Adrenal gland (tissue), 12 donors: ENCODE data around the gene PLCE1. TPM values are rescaled to one million over a fixed set of nuclear protein-coding genes. Genes with fewer than 3 reads are reported as not detected.

Source experiments
- DNase-seq, 7 donors: peaks; one replicate each; pipeline ENCODE4 v3.0.0-alpha.2; 2019 to 2020
- H3K27ac ChIP-seq, 5 donors: fragments of 200-600 bp; sonication (generic) in 4 of 5; 1 replicate in 3 of 5; 2 replicates in 2 of 5; pipeline versions ENCODE4 v1.5.1 to v1.8.0; 2016 to 2020; ENCODE audit warnings: mild to moderate bottlenecking in 1 of 5
- H3K27me3 ChIP-seq: fragments of 200-600 bp; 2 replicates; pipeline ENCODE4 v1.8.0; 2021
- H3K36me3 ChIP-seq, 2 donors: fragments of 200-600 bp; replicated peaks in 1 of 2; 1 replicate in 1 of 2; 2 replicates in 1 of 2; pipeline versions ENCODE4 v1.5.1 to v1.8.0; 2018 to 2022
- H3K4me1 ChIP-seq, 2 donors: fragments of 200-600 bp; replicated peaks in 1 of 2; 1 replicate in 1 of 2; 2 replicates in 1 of 2; pipeline versions ENCODE4 v1.5.1 to v1.8.0; 2018 to 2021
- H3K4me3 ChIP-seq, 4 donors: fragments of 200-600 bp; sonication (generic) in 3 of 4; one replicate each; pipeline ENCODE4 v1.5.1; 2016 to 2018
- H3K9me3 ChIP-seq, 3 donors: fragments of 200-600 bp; sonication (generic) in 1 of 3; replicated peaks in 1 of 3; 1 replicate in 2 of 3; 2 replicates in 1 of 3; pipeline versions ENCODE4 v1.5.1 to v1.8.0; 2016 to 2021
- POLR2A ChIP-seq, 2 donors: fragments of 450-650 bp; IDR thresholded peaks; one replicate each; pipeline ENCODE4 v1.6.1; 2017; ENCODE audit warnings: antibody characterized with exemption in 2 of 2, mild to moderate bottlenecking in 2 of 2, moderate library complexity in 1 of 2
- WGBS, 4 donors: extraction: QIAGEN DNeasy Blood & Tissue Kit in 2 of 4; methylation state at CpG; one replicate each; pipeline versions ENCODE4 v1.1.5 to v1.1.7; 2013 to 2017; 5-methylcytosine and 5-hydroxymethylcytosine counted together
- intact Hi-C, 2 donors: fragments of 100-400 bp; cut with DNase I; formaldehyde crosslinking; loops; one replicate each; pipeline versions ENCODE4 v1.14.1 to v1.15.0; 2022 to 2023
- polyA plus RNA-seq, 3 donors: library from polyadenylated mRNA; stranded (reverse); fragments of 200-250 nt in 2 of 3; fragments of 350-450 nt in 1 of 3; fragmentation: Illumina TruSeq in 1 of 3; extraction: RNeasy Lipid Tissue Mini Kit (QIAGEN cat#74804) in 1 of 3; gene quantifications; one replicate each; pipeline ENCODE4 v1.2.3, GENCODE V29; 2013 to 2014
- total RNA-seq, 9 donors: library from RNA; depleted of rRNA in 4 of 9; stranded (reverse); fragments of >200 nt in 4 of 9; fragments of 120-200 nt in 1 of 9; fragmentation: NEBNext Ultra II Directional in 1 of 9; extraction: Animal tissue kit (Norgen Biotek cat#: 25700) in 1 of 9; gene quantifications; one replicate each; pipeline versions ENCODE4 v1.1.0 to v1.2.4, GENCODE V29; 2013 to 2023
- TF ChIP-seq, protein P1 (sequence below), 6 experiments: fragments of 450-650 bp in 4 of 6; fragments of 200-600 bp in 2 of 6; sonication (generic) in 1 of 6; IDR thresholded peaks; 1 replicate in 5 of 6; 2 replicates in 1 of 6; pipeline versions ENCODE4 v1.5.1 to v1.8.0; 2016 to 2021; ENCODE audit warnings: antibody characterized with exemption in 6 of 6, mild to moderate bottlenecking in 2 of 6, moderate library complexity in 1 of 6
- donor health status: healthy with polysubstance abuse.
- donor health status: Bipolar disorder and iron deficiency.
- donor health status: DM: yes; HTN: yes; CAD: no.
- donor health status: DM: no; HTN: no; CAD: no.
- donor health status: DM: no; HTN: no; CAD: no.
- donor health status: DM: yes; HTN: yes; CAD: no.

The PLCE1 gene
- total and polyA plus RNA-seq, 12 donors, result 0.94 to 4.8 (median 2.0) TPM

DNA sequence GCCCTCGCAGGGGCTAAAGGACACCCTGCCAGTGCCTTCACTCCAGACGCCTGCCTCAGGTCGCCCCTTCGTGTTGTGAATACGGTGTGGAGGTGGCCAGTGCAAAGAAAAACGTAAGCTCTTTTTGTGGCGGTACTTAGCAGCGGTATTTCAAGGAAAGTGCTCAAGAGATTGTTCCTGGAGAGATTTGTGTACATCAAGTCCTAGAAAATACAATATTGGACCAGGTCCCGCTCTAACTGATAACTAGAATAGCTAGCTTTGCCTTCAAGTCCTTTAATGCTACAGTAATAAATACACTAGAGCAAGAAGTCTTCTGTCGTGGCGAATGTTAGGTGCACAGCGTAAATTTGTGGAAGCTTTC lies 689 bp downstream of the PLCE1 start:
- peak overlapping the region in 2 of 5 donors; percentile 44 to 60 for H3K27ac ChIP-seq
- 18 to 25% (median 20%) methylated on average over 12 of the region's 12 CpGs for WGBS, 4 donors
- DNase-seq, result no peak

DNA sequence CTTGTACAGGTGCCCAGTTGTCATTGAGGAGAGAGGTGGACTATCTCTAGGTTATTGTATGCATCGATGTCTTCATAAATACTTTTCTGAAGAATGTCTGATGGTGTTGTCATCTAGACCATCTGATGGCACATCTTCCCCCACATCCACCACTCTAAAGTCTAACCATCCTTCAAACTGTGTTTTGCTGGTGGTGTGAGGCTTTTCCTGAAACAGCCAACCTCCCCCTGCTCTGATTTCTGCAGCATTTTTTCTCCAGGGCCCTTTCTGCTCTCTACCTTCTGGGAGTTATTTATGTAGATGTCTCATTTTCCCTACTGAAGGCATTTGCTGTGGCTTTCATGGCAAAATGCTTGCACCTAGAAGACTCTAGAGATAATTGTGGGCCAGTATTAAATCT lies 1.5 kb downstream of the PLCE1 start:
- Histone ChIP-seq H3K27ac (no peak overlapping the region), H3K4me3 (no peak overlapping the region), H3K36me3 (no peaks in the 10 kb centered on the region), H3K27me3 (peaks cover 7% of the 10 kb centered on the region), H3K9me3 (no peaks in the 10 kb centered on the region), H3K4me1 (peaks cover 0 to 6% of the 10 kb centered on the region in 2 donors)
- intact Hi-C loops, result no loop called here
- WGBS, 4 donors, result 90 to 100% (median 95%) methylated on average over 1 of the region's 1 CpG
- no peak for TF ChIP-seq POLR2A (IDR thresholded peaks at IDR 0.05)
- TF ChIP-seq, protein P1, sequence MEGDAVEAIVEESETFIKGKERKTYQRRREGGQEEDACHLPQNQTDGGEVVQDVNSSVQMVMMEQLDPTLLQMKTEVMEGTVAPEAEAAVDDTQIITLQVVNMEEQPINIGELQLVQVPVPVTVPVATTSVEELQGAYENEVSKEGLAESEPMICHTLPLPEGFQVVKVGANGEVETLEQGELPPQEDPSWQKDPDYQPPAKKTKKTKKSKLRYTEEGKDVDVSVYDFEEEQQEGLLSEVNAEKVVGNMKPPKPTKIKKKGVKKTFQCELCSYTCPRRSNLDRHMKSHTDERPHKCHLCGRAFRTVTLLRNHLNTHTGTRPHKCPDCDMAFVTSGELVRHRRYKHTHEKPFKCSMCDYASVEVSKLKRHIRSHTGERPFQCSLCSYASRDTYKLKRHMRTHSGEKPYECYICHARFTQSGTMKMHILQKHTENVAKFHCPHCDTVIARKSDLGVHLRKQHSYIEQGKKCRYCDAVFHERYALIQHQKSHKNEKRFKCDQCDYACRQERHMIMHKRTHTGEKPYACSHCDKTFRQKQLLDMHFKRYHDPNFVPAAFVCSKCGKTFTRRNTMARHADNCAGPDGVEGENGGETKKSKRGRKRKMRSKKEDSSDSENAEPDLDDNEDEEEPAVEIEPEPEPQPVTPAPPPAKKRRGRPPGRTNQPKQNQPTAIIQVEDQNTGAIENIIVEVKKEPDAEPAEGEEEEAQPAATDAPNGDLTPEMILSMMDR (IDR thresholded peaks at IDR 0.05), result no peak
- DNase-seq, result no peak

More for the DNA sequence above, 689 bp downstream of the PLCE1 start:
- no peaks in the 10 kb centered on the region for H3K36me3 ChIP-seq
- peaks cover 7% of the 10 kb centered on the region for H3K27me3 ChIP-seq
- peak overlapping the region in 2 of 4 donors; percentile 32 to 75 for H3K4me3 ChIP-seq
- no peaks in the 10 kb centered on the region for H3K9me3 ChIP-seq
- peaks cover 0 to 6% of the 10 kb centered on the region in 2 donors for H3K4me1 ChIP-seq
- no peak for TF ChIP-seq POLR2A (IDR thresholded peaks at IDR 0.05)
- TF ChIP-seq, protein P1 (IDR thresholded peaks at IDR 0.05), result no peak
- intact Hi-C loops, result no loop called here

DNA sequence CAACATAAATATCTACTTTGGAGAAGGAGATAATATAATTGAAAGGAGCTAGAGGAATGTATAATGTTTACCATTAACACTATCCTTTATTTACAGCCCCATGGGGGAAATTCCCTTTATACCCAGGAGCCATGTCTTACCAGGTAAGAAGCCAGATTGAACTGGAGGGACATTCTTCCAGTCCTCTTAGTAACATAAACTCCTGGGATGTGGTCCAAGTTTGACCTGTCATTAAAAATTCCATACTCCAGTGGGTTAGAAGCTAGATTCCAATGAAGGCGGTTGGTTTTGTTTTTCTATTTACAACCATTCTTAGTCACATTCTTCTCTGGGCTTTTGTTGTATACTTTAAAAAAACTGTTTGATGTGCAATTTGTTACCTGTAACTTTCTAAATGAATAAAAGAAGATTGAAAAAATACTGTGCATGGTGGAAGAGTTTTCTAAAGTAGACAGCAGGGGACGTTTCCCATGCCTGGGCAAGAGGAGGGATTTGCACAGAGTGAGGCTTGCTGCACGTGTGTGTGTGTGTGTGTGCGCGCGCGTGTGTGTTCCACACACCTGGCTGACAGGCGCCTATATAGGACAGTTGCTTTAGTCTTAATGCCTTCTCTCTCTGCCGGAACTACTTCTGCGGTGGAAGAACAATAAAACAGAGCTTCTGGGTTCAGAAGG lies 2.0 kb downstream of the PLCE1 start:
- TF ChIP-seq POLR2A (IDR thresholded peaks at IDR 0.05), result no peak
- TF ChIP-seq, protein P1 (IDR thresholded peaks at IDR 0.05), result no peak
- peaks cover 0 to 6% of the 10 kb centered on the region in 2 donors for H3K4me1 ChIP-seq
- H3K4me3 ChIP-seq, result no peak overlapping the region
- H3K9me3 ChIP-seq, result no peaks in the 10 kb centered on the region
- WGBS, 4 donors, result 88 to 93% (median 92%) methylated on average over 10 of the region's 10 CpGs
- intact Hi-C loops, result no loop called here
- H3K27me3 ChIP-seq, result peaks cover 7% of the 10 kb centered on the region
- no peaks in the 10 kb centered on the region for H3K36me3 ChIP-seq
- no peak overlapping the region for H3K27ac ChIP-seq
- DNase-seq, result no peak

DNA sequence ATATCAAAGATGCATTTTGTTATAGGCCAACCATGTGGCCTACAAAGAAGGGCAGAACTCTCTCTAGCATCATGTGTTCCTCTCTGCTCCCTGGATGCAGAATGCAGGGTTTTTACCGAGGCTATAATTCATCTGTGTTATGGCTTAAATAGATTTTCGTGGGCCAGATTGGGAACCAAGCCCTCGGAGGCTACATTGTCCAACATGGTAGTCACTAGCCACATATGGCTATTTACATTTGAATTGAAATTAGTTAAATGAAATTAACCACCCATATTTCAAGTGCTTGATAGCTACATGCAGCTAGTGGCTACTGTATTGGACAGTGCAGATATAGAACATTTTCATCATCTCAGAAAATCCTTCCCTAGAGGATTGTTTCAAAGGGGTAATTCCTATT lies 2.8 kb downstream of the PLCE1 start:
- H3K4me1 ChIP-seq, result peaks cover 0 to 6% of the 10 kb centered on the region in 2 donors
- peaks cover 7% of the 10 kb centered on the region for H3K27me3 ChIP-seq
- TF ChIP-seq POLR2A (IDR thresholded peaks at IDR 0.05), result no peak
- TF ChIP-seq, protein P1 (IDR thresholded peaks at IDR 0.05), result no peak
- H3K4me3 ChIP-seq, result no peak overlapping the region
- no peaks in the 10 kb centered on the region for H3K36me3 ChIP-seq
- no peak overlapping the region for H3K27ac ChIP-seq
- 84 to 97% (median 90%) methylated on average over 3 of the region's 3 CpGs for WGBS, 4 donors
- no peaks in the 10 kb centered on the region for H3K9me3 ChIP-seq
- no peak for DNase-seq
- intact Hi-C loops, result no loop called here
